Measurements from ENCODE around the gene MBOAT1. TPM values are rescaled to one million over a fixed set of nuclear protein-coding genes. Genes with fewer than 3 reads are reported as not detected.
"Not testable (repeated sequence)": the region's sequence is repeated elsewhere in the genome, so short reads cannot be mapped to it uniquely, and the experiment has no call there.

MBOAT1 gene
- total and polyA plus RNA-seq, 7 donors, result 0.31 to 2.7 (median 0.84) TPM

- DNase-seq (no peak), ATAC-seq (no peak)
- H3K9me3 ChIP-seq, result no peaks in the 10 kb centered on the region
- H3K4me3 ChIP-seq, result no peak overlapping the region
- intact Hi-C loops (cut with DNase I), result no loop called here
- peaks cover 0 to 2% of the 10 kb centered on the region in 2 donors for H3K36me3 ChIP-seq (ENCODE audit: insufficient read depth in 1 of 2, low read depth in 1 of 2)
- TF ChIP-seq CTCF (IDR thresholded peaks at IDR 0.05), result no peak
- H3K4me1 ChIP-seq, result no peaks in the 10 kb centered on the region
- H3K27me3 ChIP-seq (ENCODE audit: insufficient read depth in 3 of 3, low read length in 2 of 3), result no peaks in the 10 kb centered on the region
- WGBS, 3 donors, result 92 to 97% (median 97%) methylated on average over 4 of the region's 4 CpGs
- H3K27ac ChIP-seq, result no peak overlapping the region
Measured at GRCh38 chr6:20142866-20143265, 69.4 kb downstream of the MBOAT1 start.

- ATAC-seq, result no peak
- intact Hi-C loops (cut with DNase I), result no loop called here
- Histone ChIP-seq H3K36me3 (ENCODE audit: insufficient read depth in 1 of 2, low read depth in 1 of 2) (peaks cover 0 to 2% of the 10 kb centered on the region in 2 donors), H3K4me3 (no peak overlapping the region), H3K9me3 (no peaks in the 10 kb centered on the region), H3K27ac (no peak overlapping the region), H3K4me1 (no peaks in the 10 kb centered on the region), H3K27me3 (ENCODE audit: insufficient read depth in 3 of 3, low read length in 2 of 3) (no peaks in the 10 kb centered on the region)
- 86 to 96% (median 94%) methylated on average over 2 of the region's 2 CpGs for WGBS, 3 donors
- DNase-seq, result no peak
- TF ChIP-seq CTCF (IDR thresholded peaks at IDR 0.05), result no peak
Measured at GRCh38 chr6:20141931-20142330, 70.3 kb downstream of the MBOAT1 start.

- H3K4me3 ChIP-seq; DNase-seq; H3K27me3 ChIP-seq (ENCODE audit: insufficient read depth in 3 of 3, low read length in 2 of 3); H3K36me3 ChIP-seq (ENCODE audit: insufficient read depth in 1 of 2, low read depth in 1 of 2); H3K4me1 ChIP-seq; ATAC-seq; H3K27ac ChIP-seq; intact Hi-C loops (cut with DNase I); H3K9me3 ChIP-seq: not testable (repeated sequence)
- 90 to 95% (median 92%) methylated on average over 11 of the region's 11 CpGs for WGBS, 3 donors
Measured at GRCh38 chr6:20139127-20139963, 72.9 kb downstream of the MBOAT1 start.

GRCh38 chr6:20137837-20138236 is 74.4 kb downstream of the MBOAT1 start:
- no peak for DNase-seq
- Histone ChIP-seq H3K4me1 (no peaks in the 10 kb centered on the region), H3K4me3 (no peak overlapping the region), H3K9me3 (no peaks in the 10 kb centered on the region), H3K36me3 (ENCODE audit: insufficient read depth in 1 of 2, low read depth in 1 of 2) (peaks cover 0 to 2% of the 10 kb centered on the region in 2 donors), H3K27ac (no peak overlapping the region), H3K27me3 (ENCODE audit: insufficient read depth in 3 of 3, low read length in 2 of 3) (no peaks in the 10 kb centered on the region)
- ATAC-seq, result no peak
- 80 to 84% (median 83%) methylated on average over 4 of the region's 4 CpGs for WGBS, 3 donors
- intact Hi-C loops (cut with DNase I), result no loop called here
- no peak for TF ChIP-seq CTCF (IDR thresholded peaks at IDR 0.05)

- H3K9me3 ChIP-seq, result no peaks in the 10 kb centered on the region
Measured at GRCh38 chr6:20137240-20137639, 75.0 kb downstream of the MBOAT1 start.

More at GRCh38 chr6:20137240-20137639, 75.0 kb downstream of the MBOAT1 start:
- intact Hi-C loops (cut with DNase I), result no loop called here
- Histone ChIP-seq H3K4me3 (no peak overlapping the region), H3K27me3 (ENCODE audit: insufficient read depth in 3 of 3, low read length in 2 of 3) (no peaks in the 10 kb centered on the region), H3K36me3 (ENCODE audit: insufficient read depth in 1 of 2, low read depth in 1 of 2) (peaks cover 0 to 2% of the 10 kb centered on the region in 2 donors), H3K4me1 (no peaks in the 10 kb centered on the region), H3K27ac (no peak overlapping the region)
- no peak for TF ChIP-seq CTCF (IDR thresholded peaks at IDR 0.05)
- DNase-seq (no peak), ATAC-seq (no peak)
- WGBS, 3 donors, result 60 to 61% (median 60%) methylated on average over 3 of the region's 3 CpGs
